Measurements from ENCODE around the gene RGL1.

RGL1 gene

DNA sequence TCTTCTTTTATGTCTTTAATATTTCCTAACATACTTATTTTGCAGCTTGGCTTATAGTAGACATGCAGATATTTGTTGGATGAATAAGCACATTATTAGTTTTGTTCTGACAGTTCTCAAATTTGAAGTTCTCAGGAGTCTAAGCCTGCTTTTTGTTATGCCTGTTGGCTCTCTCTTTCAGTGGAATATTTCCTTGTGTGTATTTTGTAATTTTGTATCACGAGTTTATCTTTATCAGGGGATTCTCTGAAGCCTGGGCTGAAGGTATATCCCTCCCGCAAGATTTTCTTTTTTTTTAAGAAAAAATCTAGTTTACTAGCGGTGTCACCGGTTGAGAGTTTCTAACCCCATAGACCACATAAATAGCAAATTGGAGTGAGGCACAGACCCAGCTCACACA, 105.9 kb downstream of the RGL1 start:
- Histone ChIP-seq H3K79me2 (ENCODE audit: low read length) (no peaks in the 10 kb centered on the region), H3F3A (ENCODE audit: insufficient read depth, low read length) (peaks cover 35% of the 10 kb centered on the region), H3K9me2 (replicated peaks; ENCODE audit: insufficient read depth, low read length) (no peaks in the 10 kb centered on the region), H3K27ac (ENCODE audit: low read length) (peak overlapping the region; percentile 88), H4K20me1 (ENCODE audit: insufficient read depth, low read length) (no peaks in the 10 kb centered on the region), H3K9ac (ENCODE audit: low read length) (peak overlapping the region; percentile 56), H3K27me3 (replicated peaks; ENCODE audit: insufficient read depth, low read length) (no peaks in the 10 kb centered on the region), H3K4me2 (ENCODE audit: low read depth, low read length) (peak overlapping the region; percentile 73), H3K36me3 (replicated peaks; ENCODE audit: insufficient read depth, low read length) (0 out of 2 replicates have a peak, but pooled peaks cover 3% of the 10 kb centered on the region), H2AFZ (ENCODE audit: low read length) (no peak overlapping the region; the same call in 1 of the 2 replicates), H3K9me3 (replicated peaks; ENCODE audit: insufficient read depth, low read length) (no peaks in the 10 kb centered on the region), H3K4me1 (ENCODE audit: low read length) (peaks cover 62% of the 10 kb centered on the region), H3K4me3 (ENCODE audit: low read length) (no peak overlapping the region)
- DNase-seq, result no peak
- TF ChIP-seq EZH2 (optimal IDR thresholded peaks at IDR 0.05; ENCODE audit: low read depth, low read length), result no peak
- TF ChIP-seq EZH2phosphoT487 (IDR thresholded peaks at IDR 0.05; ENCODE audit: low read length), result no peak
- TF ChIP-seq, protein P1, sequence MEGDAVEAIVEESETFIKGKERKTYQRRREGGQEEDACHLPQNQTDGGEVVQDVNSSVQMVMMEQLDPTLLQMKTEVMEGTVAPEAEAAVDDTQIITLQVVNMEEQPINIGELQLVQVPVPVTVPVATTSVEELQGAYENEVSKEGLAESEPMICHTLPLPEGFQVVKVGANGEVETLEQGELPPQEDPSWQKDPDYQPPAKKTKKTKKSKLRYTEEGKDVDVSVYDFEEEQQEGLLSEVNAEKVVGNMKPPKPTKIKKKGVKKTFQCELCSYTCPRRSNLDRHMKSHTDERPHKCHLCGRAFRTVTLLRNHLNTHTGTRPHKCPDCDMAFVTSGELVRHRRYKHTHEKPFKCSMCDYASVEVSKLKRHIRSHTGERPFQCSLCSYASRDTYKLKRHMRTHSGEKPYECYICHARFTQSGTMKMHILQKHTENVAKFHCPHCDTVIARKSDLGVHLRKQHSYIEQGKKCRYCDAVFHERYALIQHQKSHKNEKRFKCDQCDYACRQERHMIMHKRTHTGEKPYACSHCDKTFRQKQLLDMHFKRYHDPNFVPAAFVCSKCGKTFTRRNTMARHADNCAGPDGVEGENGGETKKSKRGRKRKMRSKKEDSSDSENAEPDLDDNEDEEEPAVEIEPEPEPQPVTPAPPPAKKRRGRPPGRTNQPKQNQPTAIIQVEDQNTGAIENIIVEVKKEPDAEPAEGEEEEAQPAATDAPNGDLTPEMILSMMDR (IDR thresholded peaks at IDR 0.05; ENCODE audit: low read length), result no peak

DNA sequence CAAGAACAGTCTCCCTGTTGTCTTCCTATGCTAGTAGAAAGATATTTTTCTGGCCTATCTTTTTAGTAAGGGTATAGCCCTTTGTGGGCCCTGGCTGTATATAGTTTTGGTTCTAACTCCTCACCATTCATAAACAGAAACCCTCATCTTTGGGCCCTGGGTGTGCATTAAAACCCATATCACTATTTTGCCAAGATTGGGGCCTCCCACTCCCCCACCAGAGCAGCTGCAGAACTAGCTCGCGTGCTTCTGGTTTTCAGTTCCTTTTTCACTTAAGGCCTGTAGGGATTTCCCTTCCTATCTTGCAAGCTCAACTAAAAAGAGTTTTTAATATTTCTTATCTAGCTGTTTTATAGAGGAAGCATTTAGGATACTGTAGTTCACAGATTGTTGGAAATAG, 106.4 kb downstream of the RGL1 start:
- peak overlapping the region; percentile 73 for H3K4me2 ChIP-seq (ENCODE audit: low read depth, low read length)
- peaks cover 35% of the 10 kb centered on the region for H3F3A ChIP-seq (ENCODE audit: insufficient read depth, low read length)
- H3K4me1 ChIP-seq (ENCODE audit: low read length), result peaks cover 62% of the 10 kb centered on the region
- peak overlapping the region; percentile 56 for H3K9ac ChIP-seq (ENCODE audit: low read length)
- no peaks in the 10 kb centered on the region for H3K79me2 ChIP-seq (ENCODE audit: low read length)
- no peaks in the 10 kb centered on the region for H3K27me3 ChIP-seq (replicated peaks; ENCODE audit: insufficient read depth, low read length)
- no peak overlapping the region; the same call in 1 of the 2 replicates for H2AFZ ChIP-seq (ENCODE audit: low read length)
- no peaks in the 10 kb centered on the region for H3K9me3 ChIP-seq (replicated peaks; ENCODE audit: insufficient read depth, low read length)
- H3K4me3 ChIP-seq (ENCODE audit: low read length), result peak overlapping the region; percentile 13; the same call in 1 of the 2 replicates
- H3K36me3 ChIP-seq (replicated peaks; ENCODE audit: insufficient read depth, low read length), result 0 out of 2 replicates have a peak, but pooled peaks cover 3% of the 10 kb centered on the region
- peak overlapping the region; percentile 88 for H3K27ac ChIP-seq (ENCODE audit: low read length)
- peak; percentile 97 for DNase-seq
- no peak for TF ChIP-seq EZH2 (optimal IDR thresholded peaks at IDR 0.05; ENCODE audit: low read depth, low read length)
- no peak for TF ChIP-seq EZH2phosphoT487 (IDR thresholded peaks at IDR 0.05; ENCODE audit: low read length)
- TF ChIP-seq, protein P1 (IDR thresholded peaks at IDR 0.05; ENCODE audit: low read length), result no peak
- no peaks in the 10 kb centered on the region for H3K9me2 ChIP-seq (replicated peaks; ENCODE audit: insufficient read depth, low read length)
- no peaks in the 10 kb centered on the region for H4K20me1 ChIP-seq (ENCODE audit: insufficient read depth, low read length)

DNA sequence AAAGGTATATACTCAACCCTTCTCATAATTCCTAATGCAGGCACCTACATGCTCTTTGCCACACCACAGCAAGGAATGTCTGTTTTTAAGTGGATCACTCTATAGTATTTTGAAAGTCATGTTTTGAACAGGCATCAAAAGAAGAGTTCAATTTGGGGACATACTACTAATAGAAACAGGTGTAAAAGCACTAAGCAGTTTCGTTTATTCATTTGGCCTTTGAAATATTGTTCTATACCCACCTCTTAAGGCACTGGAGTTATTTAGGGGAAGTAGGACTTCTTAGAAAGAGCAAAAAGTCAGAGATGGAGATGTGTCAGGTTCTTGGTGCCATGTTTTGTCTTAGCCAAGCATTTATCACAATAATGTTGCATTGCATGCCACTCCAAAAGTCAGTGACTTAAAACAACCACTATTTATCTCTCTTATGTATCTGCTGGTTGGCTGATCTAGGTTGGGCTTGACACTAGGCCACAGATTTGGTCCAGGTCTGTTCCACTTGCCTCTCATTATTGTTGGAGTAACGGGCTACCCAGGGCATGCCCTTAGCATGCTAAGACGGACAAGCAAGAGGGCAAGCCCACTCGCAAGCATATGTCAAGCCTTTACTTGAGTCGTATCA, 107.5 kb downstream of the RGL1 start:
- TF ChIP-seq EZH2phosphoT487 (IDR thresholded peaks at IDR 0.05; ENCODE audit: low read length) (no peak), EZH2 (optimal IDR thresholded peaks at IDR 0.05; ENCODE audit: low read depth, low read length) (no peak)
- TF ChIP-seq, protein P1 (IDR thresholded peaks at IDR 0.05; ENCODE audit: low read length), result no peak
- DNase-seq, result peak; percentile 92
- H3K4me2 ChIP-seq (ENCODE audit: low read depth, low read length), result peak overlapping the region; percentile 73
- no peaks in the 10 kb centered on the region for H4K20me1 ChIP-seq (ENCODE audit: insufficient read depth, low read length)
- 0 out of 2 replicates have a peak, but pooled peaks cover 2% of the 10 kb centered on the region for H3K36me3 ChIP-seq (replicated peaks; ENCODE audit: insufficient read depth, low read length)
- H3F3A ChIP-seq (ENCODE audit: insufficient read depth, low read length), result peaks cover 35% of the 10 kb centered on the region
- H2AFZ ChIP-seq (ENCODE audit: low read length), result no peak overlapping the region
- H3K9ac ChIP-seq (ENCODE audit: low read length), result peak overlapping the region; percentile 49
- H3K27ac ChIP-seq (ENCODE audit: low read length), result peak overlapping the region; percentile 88
- peak overlapping the region; percentile 13; the same call in 1 of the 2 replicates for H3K4me3 ChIP-seq (ENCODE audit: low read length)
- no peaks in the 10 kb centered on the region for H3K9me3 ChIP-seq (replicated peaks; ENCODE audit: insufficient read depth, low read length)
- no peaks in the 10 kb centered on the region for H3K27me3 ChIP-seq (replicated peaks; ENCODE audit: insufficient read depth, low read length)
- no peaks in the 10 kb centered on the region for H3K79me2 ChIP-seq (ENCODE audit: low read length)
- H3K9me2 ChIP-seq (replicated peaks; ENCODE audit: insufficient read depth, low read length), result no peaks in the 10 kb centered on the region
- peaks cover 62% of the 10 kb centered on the region for H3K4me1 ChIP-seq (ENCODE audit: low read length)

Measured in MM.1S (cell line).